HT-29 (cell line): ENCODE data around the gene VWF. TPM values are rescaled to one million over a fixed set of nuclear protein-coding genes. Genes with fewer than 3 reads are reported as not detected.
"Not testable (repeated sequence)": the region's sequence is repeated elsewhere in the genome, so short reads cannot be mapped to it uniquely, and the experiment has no call there.

Source experiments
- DNase-seq: peaks from one replicate; pipeline ENCODE4 v3.0.0-alpha.2; 2015; ENCODE audit warnings: low spot score
- total RNA-seq: library from RNA; depleted of rRNA; stranded (reverse); fragments of >200 nt; shearing (Covaris generic); gene quantifications from 2 replicates; pipeline ENCODE4 v1.2.3, GENCODE V29; 2014

VWF gene
- total RNA-seq, 1 experiment from 2014 or later: not detected

GRCh38 chr12:6146509-6146908, 22.0 kb upstream of the VWF start:
- DNase-seq: no peak

- no peak for DNase-seq
These were observed 21.1 kb upstream of the VWF start for GRCh38 chr12:6145564-6145963.

GRCh38 chr12:6143303-6143675, 18.8 kb upstream of the VWF start:
- no peak for DNase-seq

- not testable (repeated sequence) for DNase-seq
These were observed 18.2 kb upstream of the VWF start for GRCh38 chr12:6142368-6143302.

- DNase-seq: not testable (repeated sequence)
These were observed 17.4 kb upstream of the VWF start for GRCh38 chr12:6141731-6142367.

GRCh38 chr12:6140651-6141447, 16.4 kb upstream of the VWF start:
- no peak for DNase-seq

- DNase-seq: no peak
These were observed 10.6 kb upstream of the VWF start for GRCh38 chr12:6135071-6135470.

GRCh38 chr12:6133642-6134041, 9.2 kb upstream of the VWF start:
- DNase-seq: no peak

- DNase-seq: no peak
These were observed 8.0 kb upstream of the VWF start for GRCh38 chr12:6132496-6132895.

- DNase-seq: no peak
These were observed 789 bp upstream of the VWF start for GRCh38 chr12:6125310-6125608.

- DNase-seq: no peak
These were observed 1.2 kb downstream of the VWF start for GRCh38 chr12:6123258-6123657.

GRCh38 chr12:6122201-6122600, 2.3 kb downstream of the VWF start:
- DNase-seq: no peak

- no peak for DNase-seq
These were observed 3.5 kb downstream of the VWF start for GRCh38 chr12:6120796-6121473.

GRCh38 chr12:6118891-6119568, 5.4 kb downstream of the VWF start:
- DNase-seq: no peak

GRCh38 chr12:6116471-6117021, 7.9 kb downstream of the VWF start:
- DNase-seq: peak; percentile 15

- DNase-seq: no peak
These were observed 9.1 kb downstream of the VWF start for GRCh38 chr12:6115389-6115788.

- DNase-seq: no peak
These were observed 10.0 kb downstream of the VWF start for GRCh38 chr12:6114476-6114870.

- DNase-seq: no peak
These were observed 10.6 kb downstream of the VWF start for GRCh38 chr12:6113691-6114475.

- no peak for DNase-seq
These were observed 12.5 kb downstream of the VWF start for GRCh38 chr12:6112004-6112403.

- DNase-seq: no peak
These were observed 14.5 kb downstream of the VWF start for GRCh38 chr12:6110006-6110405.
